ENCODE data around the gene INHBE. TPM values are rescaled to one million over a fixed set of nuclear protein-coding genes. Genes with fewer than 3 reads are reported as not detected.

The INHBE gene
- total and polyA plus RNA-seq, 2 of the 8 experiments (the other 6 are each of a cell fraction or from before 2014, with no cell fraction given), result 10.2 to 18.8 TPM

DNA sequence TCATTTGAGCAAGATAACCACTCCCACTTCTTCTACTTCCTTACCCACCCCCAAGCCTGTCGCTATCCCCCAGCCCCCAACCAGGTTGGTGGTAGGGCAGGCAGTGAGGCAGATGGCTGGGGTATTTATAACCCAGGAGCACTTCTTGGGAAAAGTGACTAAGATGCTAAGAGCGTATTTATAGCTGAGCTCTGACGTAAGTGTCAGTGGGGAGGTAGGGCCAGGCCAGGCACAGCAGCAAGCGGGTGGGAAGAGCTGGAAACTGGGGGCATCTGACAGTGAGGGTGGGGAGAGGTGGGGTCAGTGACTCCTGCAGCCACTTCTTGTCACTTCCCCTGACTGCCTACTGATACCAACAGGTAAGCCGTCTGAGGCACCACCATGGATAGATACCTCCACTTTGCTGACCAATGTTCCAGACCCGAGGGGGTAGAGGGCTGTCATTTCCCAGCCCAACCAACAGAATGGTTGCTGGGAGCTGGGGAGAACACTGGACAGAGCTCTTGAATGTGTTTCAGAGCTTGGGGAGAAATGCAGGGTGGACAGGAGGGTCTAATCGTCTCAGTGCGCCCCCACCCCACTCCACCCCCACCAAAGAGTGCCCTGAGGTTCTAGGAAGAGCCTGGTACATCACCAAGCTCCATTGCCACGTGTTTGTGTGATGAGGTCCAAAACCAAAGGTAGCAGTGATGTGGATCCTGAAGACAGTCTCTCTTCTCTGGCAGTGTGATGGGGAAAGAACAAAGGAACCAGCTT lies 2.7 kb upstream of the INHBE start:
- Histone ChIP-seq H3K23ac (ENCODE audit: insufficient read length) (no peak overlapping the region), H3K14ac (ENCODE audit: insufficient read length) (no peak overlapping the region), H4K91ac (replicated peaks; ENCODE audit: insufficient read length, low read length) (no peak overlapping the region), H2BK120ac (replicated peaks; ENCODE audit: low read depth, low read length) (no peak overlapping the region), H3K23me2 (ENCODE audit: low read depth, low read length) (peaks cover 9% of the 10 kb centered on the region), H2AK5ac (ENCODE audit: low read depth, low read length) (no peak overlapping the region), H3K4ac (replicated peaks; ENCODE audit: insufficient read length, low read depth, low read length) (no peak overlapping the region), H3K36me3 (ENCODE audit: control insufficient read depth in 2 of 4, insufficient read depth in 4 of 4, low read length in 3 of 4) (peaks cover 0 to 4% (median 0%) of the 10 kb centered on the region in 4 experiments; a peak in 1 of 8 replicates), H3K9me3 (ENCODE audit: insufficient read depth in 2 of 2, low read depth in 1 of 2, low read length in 1 of 2) (no peaks in the 10 kb centered on the region), H2BK12ac (ENCODE audit: low read depth, low read length) (peak overlapping the region; percentile 64; the same call in 1 of the 2 replicates), H2BK15ac (ENCODE audit: low read length) (no peak overlapping the region), H3K4me2 (ENCODE audit: insufficient read depth in 1 of 2, low read depth in 2 of 2, low read length in 2 of 2) (no peak overlapping the region), H4K5ac (ENCODE audit: insufficient read length, low read depth, low read length) (no peak overlapping the region), H3K27me3 (replicated peaks in 1 of 4; ENCODE audit: control insufficient read depth in 3 of 4, extremely low read depth in 1 of 4, insufficient read depth in 3 of 4, low read length in 3 of 4) (no peaks in the 10 kb centered on the region), H4K8ac (ENCODE audit: extremely low read depth, insufficient read depth, low read length) (no peak overlapping the region; the same call in 1 of the 2 replicates), H3K27ac (ENCODE audit: low read depth, low read length) (no peak overlapping the region), H3K79me2 (ENCODE audit: control insufficient read depth in 1 of 2, insufficient read depth in 2 of 2, low read length in 2 of 2) (peaks cover 0 to 9% of the 10 kb centered on the region in 2 experiments; a peak in 1 of 4 replicates), H3K4me3 (ENCODE audit: extremely low read depth in 1 of 4, insufficient read depth in 2 of 4, low read depth in 3 of 4, low read length in 4 of 4) (no peak overlapping the region), H2AFZ (ENCODE audit: low read length) (no peak overlapping the region), H2BK5ac (ENCODE audit: low read depth, low read length) (no peak overlapping the region), H3K18ac (ENCODE audit: extremely low read depth, low read length) (no peak overlapping the region), H3K9ac (replicated peaks in 1 of 4; ENCODE audit: extremely low read depth in 1 of 4, low read depth in 3 of 4, low read length in 3 of 4) (no peak overlapping the region), H3K79me1 (ENCODE audit: low read depth, low read length) (no peaks in the 10 kb centered on the region), H2BK20ac (ENCODE audit: low read length) (no peak overlapping the region), H3K4me1 (replicated peaks in 1 of 4; ENCODE audit: control insufficient read depth in 3 of 4, insufficient read depth in 4 of 4, low read length in 3 of 4) (peaks cover 0 to 28% (median 19%) of the 10 kb centered on the region in 4 experiments; a peak in 6 of 7 replicates), H3K56ac (replicated peaks; ENCODE audit: insufficient read length, low read depth, low read length) (no peak overlapping the region), H4K20me1 (replicated peaks in 1 of 2; ENCODE audit: control insufficient read depth in 1 of 2, insufficient read depth in 2 of 2, low read length in 2 of 2) (no peaks in the 10 kb centered on the region)
- TF ChIP-seq BRCA1 (IDR thresholded peaks at IDR 0.05; ENCODE audit: low read depth, low read length), result no peak
- no peak for TF ChIP-seq SIRT6 (IDR thresholded peaks at IDR 0.05; ENCODE audit: low read length)
- TF ChIP-seq POLR2AphosphoS5 (IDR thresholded peaks at IDR 0.05; ENCODE audit: low read depth, low read length), result no peak
- TF ChIP-seq EZH2 (IDR thresholded peaks at IDR 0.05; ENCODE audit: low read depth, low read length, severe bottlenecking), result no peak
- no peak for TF ChIP-seq JUN (IDR thresholded peaks at IDR 0.05; ENCODE audit: low read depth, low read length)
- TF ChIP-seq TCF12 (IDR thresholded peaks at IDR 0.05; ENCODE audit: low read depth, low read length), result no peak
- no peak for TF ChIP-seq NANOG (IDR thresholded peaks at IDR 0.05; ENCODE audit: insufficient read depth, low read depth, low read length, poor library complexity, severe bottlenecking)
- no peak for TF ChIP-seq YY1 (IDR thresholded peaks at IDR 0.05; ENCODE audit: low read depth, low read length)
- TF ChIP-seq SP2 (IDR thresholded peaks at IDR 0.05; ENCODE audit: low read length), result no peak
- no peak for DNase-seq (ENCODE audit: low read depth in 1 of 2, low spot score in 2 of 2)
- WGBS, 2 experiments (ENCODE audit: extremely low coverage in 1 of 2, insufficient coverage in 1 of 2, insufficient read length in 1 of 2, insufficient replicate concordance in 2 of 2, low coverage in 1 of 2, low lambda C conversion rate in 2 of 2, missing lambda C conversion rate in 1 of 2), result 51% methylated on average over 9 of the region's 9 CpGs; no CpG with 5 or more reads in 1 of the 2 experiments
- FAIRE-seq, result no peak
- POLR2A ChIA-PET (ENCODE audit: partially characterized antibody), result interaction anchor here (0.5 to 11.2 kb wide), 19 partner anchors 8 to 228 kb away, joined by 3 to 168 read pairs (median 4); partner anchors contain the start of genes INHBC, R3HDM2, SHMT2 and STAC3
- CTCF ChIA-PET (ENCODE audit: partially characterized antibody), result interaction anchor here (0.8 to 18.5 kb wide), 58 partner anchors 8 to 415 kb away, joined by 3 to 478 read pairs (median 7); partner anchors contain the start of genes ARHGAP9, INHBC, MARS1 and SHMT2
